ENCODE results near the gene VPS8.
A peak's percentile ranks its signal among the peaks of the same experiment; 100 is the strongest.

VPS8 gene

GRCh38 chr3:184812662-184813042 lies 686 bp downstream of the VPS8 start:
- DNase-seq, result peak; percentile 25

- no peak for DNase-seq
Measured at GRCh38 chr3:184813357-184813756, 1.4 kb downstream of the VPS8 start.

GRCh38 chr3:184814214-184814613 lies 2.2 kb downstream of the VPS8 start:
- DNase-seq, result no peak

GRCh38 chr3:184815046-184815930 lies 3.3 kb downstream of the VPS8 start:
- no peak for DNase-seq

DNA sequence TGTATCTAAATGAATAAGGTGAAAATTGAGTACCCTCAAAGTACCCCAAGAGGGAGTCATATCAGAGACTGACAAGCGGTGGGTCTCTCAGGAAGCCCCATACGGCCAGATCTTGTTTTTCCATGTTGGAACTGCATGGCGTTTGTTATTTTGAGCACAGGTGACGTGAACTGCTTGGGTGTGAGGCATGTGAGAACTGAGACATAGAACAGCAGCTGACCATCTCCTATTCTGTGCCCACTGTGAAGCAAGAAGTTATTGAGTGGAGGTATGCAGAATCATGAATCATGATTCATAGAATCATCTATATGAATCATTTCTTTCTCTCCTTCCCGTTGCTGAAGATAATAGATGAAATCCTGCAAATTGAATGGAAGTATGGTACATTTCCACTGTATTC lies 4.6 kb downstream of the VPS8 start:
- no peak for DNase-seq

DNA sequence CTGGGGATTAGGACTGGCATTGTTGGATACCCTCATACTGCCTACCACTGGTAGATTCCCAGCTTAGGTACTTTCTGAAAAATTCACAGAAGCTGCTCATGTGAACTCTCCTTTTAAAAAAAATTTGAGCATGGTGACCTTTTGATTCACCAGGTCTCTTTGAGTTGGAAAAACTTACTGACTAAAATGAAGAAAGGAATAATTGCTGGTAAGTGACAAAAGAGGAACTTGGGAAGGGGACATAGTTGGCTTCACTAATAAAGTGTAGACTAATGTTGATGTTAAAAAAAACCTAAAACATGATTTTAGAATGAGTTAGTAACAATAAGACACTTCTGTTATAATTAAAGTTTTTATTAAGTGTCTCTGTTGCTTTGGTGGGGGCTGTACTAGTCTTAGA lies 8.6 kb downstream of the VPS8 start:
- no peak for DNase-seq

- DNase-seq, result no peak
Measured at GRCh38 chr3:184821034-184821433, 9.1 kb downstream of the VPS8 start.

- DNase-seq, result no peak
Measured at GRCh38 chr3:184822081-184822480, 10.1 kb downstream of the VPS8 start.

GRCh38 chr3:184822654-184823053 lies 10.7 kb downstream of the VPS8 start:
- no peak for DNase-seq

DNA sequence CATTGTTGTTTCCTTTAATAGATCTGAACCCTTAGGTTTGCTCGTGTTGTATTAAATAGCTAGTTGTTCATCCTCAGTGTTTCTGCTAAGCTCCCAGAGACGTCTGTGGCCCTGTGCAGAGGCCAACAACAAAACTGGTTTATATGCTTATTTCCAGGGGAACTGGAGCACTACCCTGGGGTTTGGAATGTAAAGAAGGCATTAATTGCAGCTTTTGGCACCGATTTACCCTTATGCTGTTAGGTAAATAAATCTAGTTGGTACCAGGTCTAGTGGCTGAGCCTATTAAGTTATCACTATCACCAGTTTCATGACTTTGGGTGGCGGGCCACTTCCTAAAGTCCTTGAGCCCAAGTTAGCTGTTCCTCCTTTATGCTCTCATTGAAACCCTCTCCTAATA lies 12.0 kb downstream of the VPS8 start:
- DNase-seq, result no peak

DNA sequence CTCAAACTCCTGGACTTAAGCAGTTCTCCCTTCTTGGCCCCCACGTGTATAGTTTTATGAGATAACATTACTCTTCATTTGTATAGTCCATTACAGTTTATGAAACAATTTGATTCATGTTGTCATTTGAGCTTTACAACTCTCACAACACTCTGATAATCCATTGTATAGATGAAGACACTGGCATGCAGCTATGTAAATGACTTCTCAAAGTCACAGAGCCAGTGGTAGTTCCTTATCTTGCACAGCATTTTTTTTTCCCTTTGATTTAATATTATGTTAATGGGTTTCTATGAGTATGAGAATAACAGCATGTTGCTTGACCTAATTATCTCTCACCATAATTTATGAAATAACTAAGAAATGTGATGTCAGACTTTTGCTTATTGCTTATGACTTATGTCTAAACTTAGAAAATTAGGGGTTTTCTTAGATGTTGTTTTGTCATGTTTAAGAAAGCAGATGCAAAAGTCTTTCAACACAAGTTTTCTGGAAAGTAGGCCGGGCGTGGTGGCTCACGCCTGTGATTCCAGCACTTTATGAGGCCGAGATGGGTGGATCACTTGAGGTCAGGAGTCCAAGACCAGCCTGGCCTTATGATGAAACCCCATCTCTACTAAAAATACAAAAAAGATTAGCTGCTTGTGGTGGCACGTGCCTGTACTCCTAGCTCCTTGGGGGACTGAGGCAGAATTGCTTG lies 13.3 kb downstream of the VPS8 start:
- no peak for DNase-seq

DNA sequence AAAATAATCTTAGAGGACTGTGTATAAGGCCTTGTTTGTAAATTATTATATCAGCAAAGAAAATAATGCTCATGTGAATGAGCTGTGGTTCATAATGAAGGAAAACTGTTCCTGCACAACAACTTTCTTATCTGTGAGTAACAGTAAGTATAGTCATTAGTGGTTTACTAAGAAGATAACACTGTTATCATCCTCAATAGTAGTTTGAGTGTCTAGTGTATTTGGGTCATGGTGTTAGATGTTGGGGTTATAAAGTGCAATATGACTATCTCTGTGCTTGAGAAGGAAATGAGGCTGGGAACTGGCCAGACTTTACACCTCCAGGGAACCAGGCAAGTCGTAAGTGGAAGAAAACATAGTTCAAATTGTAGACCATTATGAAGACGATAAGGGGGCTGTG lies 15.6 kb downstream of the VPS8 start:
- no peak for DNase-seq

DNA sequence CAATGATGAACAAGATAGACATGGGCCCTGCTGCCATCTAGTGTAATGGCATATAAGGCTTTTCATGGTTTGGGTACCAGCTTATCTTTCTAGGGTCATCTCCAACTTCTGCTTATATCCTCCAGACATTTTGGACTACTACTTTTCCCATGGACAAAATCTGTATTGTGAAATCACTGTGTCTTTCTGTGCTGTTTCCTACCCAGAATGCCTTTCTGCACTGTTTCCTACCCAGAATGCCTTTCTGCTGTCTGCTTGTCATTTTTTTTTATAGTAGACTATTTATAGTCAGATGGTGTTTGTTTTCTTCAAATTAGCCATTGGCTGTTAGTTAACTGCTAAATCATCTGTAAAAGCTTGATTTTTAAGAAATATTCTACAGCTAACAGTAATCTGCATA lies 20.1 kb downstream of the VPS8 start:
- DNase-seq, result no peak

DNA sequence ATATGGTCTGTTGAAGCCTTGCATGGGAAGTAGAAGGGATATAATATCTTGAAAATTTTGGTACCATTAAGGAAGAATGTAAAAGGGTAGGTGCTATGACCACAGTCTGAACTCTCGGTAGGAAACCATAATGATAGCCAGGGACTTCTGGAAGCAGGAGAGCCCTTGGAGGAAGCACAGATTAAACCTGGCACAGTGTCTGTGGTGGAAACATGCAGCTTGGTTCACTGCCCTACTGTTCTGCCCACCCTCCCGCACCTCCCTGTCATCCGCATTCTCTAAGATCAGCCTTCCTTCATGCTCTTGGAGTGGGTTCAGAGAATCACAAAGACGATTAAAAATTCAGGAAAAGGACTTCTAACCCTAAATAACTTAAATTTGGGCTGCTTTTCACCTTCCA lies 20.9 kb downstream of the VPS8 start:
- DNase-seq, result no peak

DNA sequence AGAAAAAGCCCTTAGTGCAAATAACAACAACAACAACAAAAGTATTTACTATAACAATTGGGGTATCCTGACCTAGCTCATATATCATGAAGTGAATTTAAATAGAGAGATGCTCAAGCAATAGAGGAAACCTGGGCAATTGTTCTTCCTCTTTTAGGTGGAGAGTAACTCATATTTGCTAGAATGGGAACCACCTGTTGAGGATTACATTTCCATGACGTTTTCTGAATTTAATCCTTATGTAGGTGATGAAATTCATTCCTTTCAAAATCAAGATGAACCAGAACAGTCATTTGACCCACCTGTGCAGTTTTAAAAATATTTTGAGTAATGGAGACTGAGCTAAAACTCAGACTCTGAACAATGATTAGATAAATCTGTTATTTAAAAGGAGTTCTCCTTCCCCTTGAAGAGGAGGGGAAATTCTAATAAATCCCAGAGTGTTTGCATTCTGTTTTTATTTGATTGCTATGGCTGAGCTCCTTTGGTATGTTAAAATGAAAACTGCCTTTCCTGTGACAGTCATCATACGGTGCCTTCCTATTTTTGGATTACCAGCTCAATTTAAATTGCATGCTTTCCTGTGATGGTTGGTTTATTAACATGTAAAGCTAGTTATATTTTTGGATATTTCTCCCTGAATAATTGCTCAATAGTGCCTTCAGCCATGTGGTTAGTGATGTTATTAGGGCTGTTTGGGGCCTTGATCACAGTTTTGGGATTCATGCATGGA lies 24.3 kb downstream of the VPS8 start:
- DNase-seq, result no peak

DNA sequence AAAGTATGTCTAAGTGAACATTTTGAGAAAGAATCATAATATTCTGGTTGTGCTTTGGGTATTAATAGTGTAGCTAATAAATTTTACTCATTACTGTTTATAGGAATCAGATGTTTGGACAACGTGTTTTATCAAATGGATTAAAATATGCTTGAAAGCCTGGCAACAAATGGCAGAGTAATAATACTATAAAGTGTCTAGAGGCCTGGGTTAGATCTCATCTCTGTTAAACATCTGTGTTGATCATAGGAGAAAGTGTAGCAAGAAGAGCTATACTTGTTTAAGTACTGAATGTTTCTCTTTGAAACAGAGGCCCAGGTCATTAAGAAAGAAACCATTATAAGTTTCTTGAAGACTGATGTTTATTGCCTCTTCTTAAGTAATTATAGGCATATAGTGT lies 30.5 kb downstream of the VPS8 start:
- no peak for DNase-seq

DNA sequence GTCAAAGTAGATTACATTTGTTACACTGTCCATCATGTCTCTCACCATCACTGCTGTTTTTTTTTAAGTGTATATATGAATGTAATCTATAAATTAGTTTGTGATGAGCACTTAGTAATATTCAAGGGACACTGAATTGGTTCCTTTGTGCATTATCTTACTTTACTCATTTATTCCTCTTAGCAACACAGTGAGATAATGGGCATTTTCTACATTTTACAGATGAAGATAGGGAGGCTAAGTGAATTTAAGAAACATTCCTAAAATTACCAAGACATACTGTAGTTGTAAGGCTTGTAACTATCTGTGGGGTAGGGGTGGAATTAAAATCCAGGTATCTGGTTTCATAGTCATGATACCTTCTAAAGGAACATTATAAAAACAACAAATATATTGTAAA lies 33.9 kb downstream of the VPS8 start:
- DNase-seq, result no peak

DNA sequence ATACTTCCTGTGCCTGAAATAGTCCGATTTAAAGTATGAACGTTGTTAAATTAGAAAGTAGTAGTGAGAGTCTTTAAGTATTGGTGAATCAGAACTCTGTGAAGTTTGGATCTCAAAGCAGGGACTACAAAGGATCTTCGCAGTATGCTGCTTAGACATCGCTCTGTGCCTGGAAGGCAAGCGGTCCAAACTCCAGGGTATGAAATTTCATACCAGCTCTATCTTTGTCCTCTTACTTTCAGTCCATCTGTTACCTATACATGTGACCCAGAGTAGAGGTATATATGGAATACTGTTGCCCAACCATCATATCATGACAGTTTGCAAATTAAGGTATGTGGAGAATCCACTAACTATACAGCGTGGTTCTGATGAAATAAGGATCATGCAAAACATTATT lies 34.5 kb downstream of the VPS8 start:
- DNase-seq, result no peak

DNA sequence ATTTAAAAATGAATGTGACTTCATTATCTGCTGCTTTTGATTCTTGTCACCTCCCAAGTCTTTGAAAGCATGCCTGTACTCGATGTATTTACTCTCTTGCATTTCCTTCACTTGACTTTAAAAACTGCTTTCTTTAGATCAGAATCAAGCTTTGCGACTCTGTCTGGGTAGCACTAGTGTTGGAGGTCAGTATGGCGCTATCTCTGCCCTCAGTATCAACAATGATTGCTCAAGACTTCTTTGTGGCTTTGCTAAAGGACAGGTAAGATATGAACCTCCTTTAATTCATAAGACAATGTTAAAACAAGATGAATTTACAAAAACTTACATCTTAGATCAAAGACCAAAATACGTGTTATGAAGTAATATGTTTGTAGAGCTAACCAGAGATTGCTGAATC lies 37.0 kb downstream of the VPS8 start:
- no peak for DNase-seq

DNA sequence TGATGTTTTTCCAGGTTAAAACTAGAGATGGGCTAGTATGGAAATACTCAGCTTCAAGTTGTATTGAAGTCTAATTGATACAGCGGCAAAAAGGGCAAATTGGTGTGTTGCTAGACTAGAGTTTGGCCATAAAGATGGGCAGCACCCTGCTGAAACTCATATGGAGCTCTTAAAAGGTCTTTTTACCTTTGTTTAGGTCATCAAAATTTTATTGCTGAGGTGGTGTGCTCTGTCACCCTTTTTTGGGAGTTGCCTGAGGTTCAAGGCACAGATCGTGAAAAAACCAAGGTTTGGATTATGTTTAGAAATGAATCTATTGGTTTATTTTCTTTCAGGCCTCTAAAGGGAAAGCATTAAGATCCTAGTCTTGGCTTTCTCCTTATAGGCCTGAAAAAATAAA lies 38.2 kb downstream of the VPS8 start:
- no peak for DNase-seq

- DNase-seq, result no peak
Measured at GRCh38 chr3:184857099-184857498, 45.1 kb downstream of the VPS8 start.

DNA sequence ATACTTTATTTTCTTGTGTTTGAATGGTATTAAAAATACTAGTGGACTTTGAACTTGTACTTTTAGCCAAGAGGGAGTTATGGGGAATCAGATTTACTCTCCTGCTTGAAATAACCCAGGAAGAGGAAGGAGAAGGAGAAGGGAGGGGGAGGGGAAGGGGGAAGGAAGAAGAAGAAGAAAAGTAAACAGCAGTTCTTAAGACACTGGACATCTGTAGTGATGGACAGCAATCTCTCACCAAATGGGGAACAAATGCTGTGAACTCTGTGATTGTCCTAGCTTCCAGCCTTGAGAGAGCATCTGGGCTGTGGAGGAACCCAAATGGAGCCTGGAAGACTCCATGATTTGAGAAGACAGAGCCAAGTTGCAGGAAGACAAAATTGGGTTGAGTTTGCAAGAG lies 52.0 kb downstream of the VPS8 start:
- no peak for DNase-seq

- DNase-seq, result no peak
Measured at GRCh38 chr3:184868477-184868876, 56.5 kb downstream of the VPS8 start.

- no peak for DNase-seq
Measured at GRCh38 chr3:184872200-184872599, 60.2 kb downstream of the VPS8 start.
